Lung microvascular endothelial cell (primary cell): ENCODE data around the gene EDN2. TPM values are rescaled to one million over a fixed set of nuclear protein-coding genes. Genes with fewer than 3 reads are reported as not detected.
A peak's percentile ranks its signal among the peaks of the same experiment; 100 is the strongest.

ENCODE experiments used
- DNase-seq, 2 donors: peaks; one replicate each; pipeline versions ENCODE4 v3.0.0 to v3.0.0-alpha.2; 2010; ENCODE audit warnings: low read depth in 2 of 2
- total RNA-seq: library from RNA; depleted of rRNA; stranded (reverse); fragments of >200 nt; gene quantifications from 2 replicates; pipeline ENCODE4 v1.2.1, GENCODE V29; 2014

Gene EDN2
- total RNA-seq, 1 donor from 2014 or later = not detected

DNA sequence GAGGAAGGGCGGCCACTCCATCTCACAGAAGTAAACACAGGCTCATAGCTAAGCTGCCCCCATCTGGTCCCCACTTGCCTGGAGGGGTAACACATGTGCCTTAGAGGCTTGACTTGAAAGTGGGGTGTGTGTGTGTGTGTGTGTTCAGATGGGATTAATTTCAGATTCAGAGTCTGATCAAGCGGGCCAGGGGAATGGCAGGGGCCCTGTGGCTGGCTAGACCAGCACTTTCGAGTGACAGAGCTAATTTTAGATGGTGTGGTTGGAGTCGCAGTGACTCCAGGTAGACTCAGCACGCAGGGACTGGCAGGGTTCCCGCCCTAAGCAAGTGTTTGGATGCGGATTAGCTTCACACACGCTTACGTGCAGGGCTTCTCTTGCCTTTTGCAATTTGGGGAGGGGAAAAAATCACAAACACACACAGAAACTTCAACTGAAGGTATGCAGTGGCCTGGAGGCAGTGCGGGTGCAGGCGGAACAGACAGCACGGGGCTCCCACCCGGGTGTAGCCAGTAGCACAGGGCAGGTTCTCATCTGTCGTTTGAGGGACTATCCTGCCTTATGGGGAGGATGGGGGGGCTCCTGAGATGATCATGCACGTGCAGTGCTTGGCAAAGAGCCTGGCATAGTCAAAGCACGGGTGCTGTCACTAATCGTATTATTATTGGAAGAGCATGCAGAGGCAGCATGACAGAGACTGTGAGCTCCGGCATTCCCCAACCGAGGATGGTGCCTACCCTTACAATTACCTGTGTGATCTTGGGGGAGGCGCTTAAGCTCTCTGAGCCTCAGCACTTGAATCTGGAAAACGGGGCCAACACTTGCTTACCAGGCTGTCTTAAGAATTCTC, 1.3 kb downstream of the EDN2 start:
- DNase-seq = no peak

DNA sequence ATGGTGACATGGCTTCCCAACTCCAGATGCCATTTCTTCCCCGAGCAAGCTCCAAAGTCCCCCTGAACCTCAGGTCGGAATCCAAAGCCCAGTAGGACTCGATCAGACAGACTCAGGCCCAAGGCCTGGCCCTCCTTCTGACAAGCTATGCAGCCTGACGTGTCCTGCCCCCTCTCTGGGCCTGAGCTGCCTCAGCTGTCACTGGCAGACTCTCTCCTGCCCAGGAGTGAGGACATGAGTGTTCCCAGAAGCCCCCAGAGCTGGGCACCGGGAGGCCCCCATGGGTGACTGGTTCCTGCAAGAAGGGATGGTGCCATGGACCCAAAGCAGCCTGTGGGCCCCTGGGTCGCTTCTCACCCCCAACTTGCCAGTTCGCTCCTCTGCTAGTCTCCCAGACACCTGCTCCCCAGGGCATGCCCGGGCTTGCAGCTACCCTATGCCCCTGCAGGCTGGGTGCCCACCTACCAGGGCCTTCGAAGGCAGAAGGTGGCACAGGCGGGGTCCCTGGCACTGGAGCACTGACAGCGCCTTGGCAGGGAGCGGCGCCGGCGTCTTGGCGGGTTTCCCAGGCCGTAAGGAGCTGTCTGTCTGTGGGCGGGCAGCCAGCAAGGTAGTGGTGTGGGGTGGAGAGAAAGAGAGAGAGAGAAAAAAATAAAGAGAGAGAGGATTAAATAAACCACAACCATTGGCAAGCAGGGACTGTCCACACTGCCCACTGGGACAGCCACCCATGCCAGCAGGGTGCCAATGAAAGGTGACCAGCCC, 2.3 kb downstream of the EDN2 start:
- DNase-seq = peak in 1 of 2 donors; percentile 41

DNA sequence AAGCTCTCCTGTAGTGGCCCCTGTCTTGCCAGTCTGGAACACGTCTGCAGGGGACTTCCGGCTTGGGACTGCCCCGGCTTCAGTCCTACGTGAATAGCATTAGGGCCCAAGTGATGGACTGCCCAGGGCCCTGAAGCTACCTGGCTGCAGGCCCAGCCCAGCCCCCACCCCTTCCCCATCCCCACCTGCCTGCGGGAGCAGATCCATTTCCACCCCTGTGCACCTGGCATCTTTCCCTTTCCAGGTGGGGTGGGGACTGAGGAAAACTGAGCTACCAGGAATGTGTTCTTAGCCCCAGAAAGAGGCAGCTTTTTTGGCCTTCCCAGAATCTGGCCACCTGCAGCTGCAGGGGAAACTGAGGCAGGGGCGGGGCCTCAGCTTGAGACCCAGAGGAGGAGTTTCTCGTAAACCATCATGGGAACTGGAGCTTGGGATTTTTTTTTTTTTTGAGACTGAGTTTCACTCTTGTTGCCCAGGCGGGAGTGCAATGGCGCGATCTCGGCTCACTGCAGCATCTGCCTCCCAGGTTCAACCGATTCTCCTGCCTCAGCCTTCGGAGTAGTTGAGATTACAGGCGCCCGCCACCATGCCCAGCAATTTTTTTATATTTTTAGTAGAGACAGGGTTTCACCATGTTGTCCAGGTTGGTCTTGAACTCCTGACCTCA, 3.2 kb downstream of the EDN2 start:
- DNase-seq = no peak

DNA sequence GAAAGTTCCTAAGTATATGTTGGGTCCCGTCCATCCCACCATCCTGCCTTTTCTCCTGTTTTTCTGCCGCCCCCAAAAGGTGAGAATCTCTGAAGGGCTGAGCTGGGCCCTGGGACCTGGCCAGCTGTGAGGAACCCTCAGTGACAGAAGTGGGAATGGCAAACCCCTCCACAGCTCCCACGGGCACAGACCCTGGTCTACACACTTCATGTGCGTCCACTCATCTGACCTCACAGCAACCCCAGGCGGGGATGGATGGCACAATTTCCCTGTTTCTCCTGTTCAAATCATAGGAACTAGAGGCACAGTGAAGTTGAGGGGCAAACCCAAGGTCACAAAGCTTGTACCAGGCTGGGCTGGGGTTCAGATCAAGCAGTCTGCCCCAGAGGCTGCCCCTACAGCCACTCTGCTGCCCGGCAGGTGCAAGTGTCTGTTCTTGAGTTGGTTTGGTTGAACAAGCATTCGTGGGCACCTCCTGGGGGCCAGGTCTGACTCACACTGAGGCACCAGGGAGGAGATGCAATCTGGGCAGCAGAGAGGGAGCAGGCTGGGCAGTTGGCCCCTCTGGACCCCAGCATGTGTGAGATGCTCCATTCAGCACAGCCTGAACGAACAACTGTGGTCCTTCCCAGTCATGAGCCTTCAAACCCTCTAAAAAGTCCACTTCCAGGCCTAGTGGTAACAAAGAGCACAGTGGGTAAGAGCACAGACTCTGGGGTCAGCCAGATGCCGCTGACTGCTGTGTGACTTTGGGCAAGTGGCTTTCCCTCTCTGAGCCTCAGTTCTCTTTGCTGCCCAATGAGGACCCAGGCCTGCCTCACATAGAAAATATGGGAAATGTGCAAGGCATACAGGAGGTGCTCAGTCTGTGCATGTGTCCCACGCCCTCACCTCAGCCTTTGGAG, 4.0 kb downstream of the EDN2 start:
- DNase-seq = no peak

DNA sequence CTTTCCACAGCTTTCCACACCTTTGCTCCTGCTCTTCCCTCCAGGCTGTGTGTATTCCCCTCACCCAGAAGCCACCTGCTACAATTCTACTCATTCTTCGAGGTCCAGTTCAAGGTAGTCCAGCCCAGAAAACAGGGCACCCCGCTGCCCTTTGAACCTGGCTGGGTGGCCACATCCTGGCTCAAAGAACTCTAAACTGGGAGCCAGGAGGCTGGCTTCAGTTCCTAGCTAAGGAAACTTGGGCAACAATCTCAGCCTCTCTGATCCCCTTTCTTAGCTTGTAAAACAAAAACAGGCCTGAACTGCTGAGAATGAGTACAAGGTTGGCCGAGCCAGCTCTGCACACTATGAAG, 4.7 kb downstream of the EDN2 start:
- DNase-seq = no peak

DNA sequence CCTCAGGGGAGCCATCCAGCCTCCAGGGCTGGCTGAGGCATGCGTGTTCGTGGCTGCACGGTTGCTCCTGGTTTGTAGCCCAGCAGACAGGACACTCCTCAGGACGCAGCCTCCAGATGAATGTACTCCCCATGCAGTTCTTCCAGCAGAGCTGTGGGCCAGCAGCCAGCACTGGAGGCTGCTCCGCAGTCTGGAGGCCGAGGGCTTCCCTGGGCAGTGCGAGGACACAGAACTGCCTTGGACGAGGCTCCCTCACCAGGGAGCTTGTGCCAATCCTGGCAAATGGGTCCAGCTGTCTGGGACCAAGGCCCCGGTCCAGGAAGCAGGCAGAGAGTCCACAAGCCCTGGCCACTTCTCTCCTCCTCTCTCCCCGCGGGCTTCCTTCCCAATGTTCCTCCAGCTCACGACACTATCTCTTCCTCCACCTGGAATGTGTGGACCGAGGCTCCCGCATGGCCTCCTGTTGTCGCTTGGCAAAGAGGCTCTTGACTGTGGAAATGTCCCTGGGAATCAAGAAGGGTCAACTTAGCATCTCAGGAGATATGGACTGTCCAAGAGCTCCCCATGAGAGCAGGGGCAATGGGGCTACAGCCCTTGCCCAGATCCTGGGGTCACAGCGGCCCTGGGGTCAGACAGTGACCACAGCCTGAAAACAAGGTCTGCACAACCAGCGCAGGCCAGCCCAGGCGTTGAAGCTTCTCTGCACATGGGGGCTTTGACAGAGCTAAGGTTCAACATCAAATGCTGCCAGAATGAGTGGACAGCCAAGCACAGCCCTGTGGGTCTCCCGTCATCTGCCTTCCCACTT, 5.3 kb downstream of the EDN2 start:
- DNase-seq = no peak

DNA sequence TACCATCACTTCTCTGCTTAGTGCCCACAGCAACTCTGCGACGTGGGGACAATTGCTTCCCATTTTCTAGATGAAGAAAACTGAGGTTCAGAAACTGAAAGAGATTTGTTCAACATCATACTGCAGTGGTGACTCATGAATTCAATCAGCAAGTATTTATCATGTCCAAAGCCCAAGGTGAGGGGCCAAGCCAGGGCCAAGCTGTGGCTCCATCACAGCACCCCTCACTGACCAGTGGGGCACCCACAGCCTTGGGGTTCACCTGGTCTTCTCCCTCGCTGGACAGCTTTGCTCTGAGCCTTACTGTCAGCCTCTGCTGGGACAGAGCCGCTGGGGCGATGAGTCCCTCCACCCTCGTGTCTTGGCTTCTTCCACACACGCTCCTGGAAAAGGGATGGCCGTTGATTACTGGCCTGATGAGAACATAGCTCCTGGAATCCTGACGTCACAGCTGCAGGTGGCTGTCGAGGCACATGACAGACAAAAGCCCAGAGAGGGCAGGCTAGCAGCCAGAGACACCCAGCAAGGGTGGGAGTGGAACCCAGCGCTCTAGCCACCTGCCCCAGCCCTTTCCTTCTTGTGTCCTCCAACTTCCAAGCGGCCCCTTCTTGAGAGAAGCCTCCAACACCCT, 6.2 kb downstream of the EDN2 start:
- DNase-seq = no peak

DNA sequence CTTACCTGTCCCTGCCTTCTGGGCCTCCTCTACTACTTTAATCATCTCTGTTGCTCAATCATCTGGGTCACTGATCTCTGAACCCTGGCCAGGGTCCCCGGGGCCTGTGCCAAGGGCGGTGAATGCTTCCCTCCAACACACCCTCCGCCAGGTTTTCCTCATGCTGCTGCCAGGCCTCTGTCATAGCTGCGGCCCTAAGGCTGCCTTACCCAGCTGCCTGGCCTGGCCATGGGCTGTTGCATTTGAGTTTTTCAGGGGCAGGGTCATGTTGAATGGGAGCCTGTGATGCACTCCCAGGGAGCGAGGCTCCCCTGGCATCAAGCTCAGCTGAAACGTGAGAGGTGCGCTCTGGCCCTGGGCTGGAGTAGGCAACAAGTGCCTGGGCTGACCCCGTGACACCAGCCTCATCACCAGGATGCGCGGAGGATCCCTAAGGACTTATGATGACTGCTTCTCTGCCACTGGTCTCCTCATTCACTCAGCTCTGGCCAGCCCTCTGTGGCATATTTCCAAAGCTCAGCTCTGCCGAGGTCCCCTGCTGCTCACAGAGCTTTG, 7.6 kb downstream of the EDN2 start:
- peak in 1 of 2 donors; percentile 19 for DNase-seq

DNA sequence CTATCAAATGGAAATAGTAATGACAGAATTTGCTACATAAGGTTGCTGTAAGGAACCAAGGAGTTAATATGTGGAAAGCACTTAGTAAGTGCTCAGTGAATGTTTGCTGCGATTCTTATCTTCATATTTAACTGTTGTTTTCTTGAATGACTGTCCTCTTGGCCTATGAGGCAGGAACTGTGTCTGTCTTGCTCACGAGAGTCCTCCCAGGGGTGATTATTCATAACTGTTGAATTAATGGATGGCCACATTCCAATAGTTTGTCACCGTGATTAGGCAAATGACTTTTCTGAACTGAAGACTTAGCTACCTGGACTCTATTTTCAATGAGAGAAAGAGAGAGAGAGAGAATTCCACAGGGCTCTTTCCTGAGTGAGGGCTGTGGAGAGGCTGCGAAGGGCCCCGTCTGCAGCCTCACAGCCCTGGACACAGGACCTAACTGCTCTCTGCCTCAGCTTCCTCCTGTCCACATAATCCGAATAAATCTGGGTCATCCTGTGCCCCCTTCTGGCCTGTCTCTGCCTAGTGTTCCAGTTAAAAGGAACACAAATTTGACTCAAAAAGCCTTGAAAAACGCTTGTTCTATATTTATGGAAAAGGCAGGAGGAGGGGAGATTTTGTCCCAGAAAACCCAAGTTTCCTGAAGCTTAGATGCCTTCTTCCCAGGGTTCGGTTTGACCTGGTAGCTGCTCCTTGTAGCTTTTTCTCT, 8.5 kb downstream of the EDN2 start:
- peak; percentile 13 to 40 for DNase-seq

DNA sequence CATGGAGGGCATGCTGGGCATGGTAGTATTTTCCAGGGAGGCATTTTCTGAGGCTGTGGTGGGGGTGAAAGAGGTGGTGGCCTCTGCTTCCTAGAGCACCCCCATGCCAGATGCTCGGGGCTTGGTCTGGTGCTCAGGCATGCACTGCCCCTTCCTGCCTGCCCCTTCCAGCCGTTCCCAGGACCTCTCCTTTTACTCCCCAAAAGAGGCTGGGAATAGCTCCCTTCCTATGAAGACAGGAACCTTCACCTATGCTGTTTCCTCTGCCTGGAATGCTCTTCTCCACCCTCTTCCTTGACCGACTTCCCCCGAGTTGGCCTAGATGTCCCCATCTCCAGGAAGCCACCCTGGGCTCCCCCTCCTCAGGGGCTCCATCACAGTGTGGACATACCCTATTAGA, 9.1 kb downstream of the EDN2 start:
- DNase-seq = no peak

DNA sequence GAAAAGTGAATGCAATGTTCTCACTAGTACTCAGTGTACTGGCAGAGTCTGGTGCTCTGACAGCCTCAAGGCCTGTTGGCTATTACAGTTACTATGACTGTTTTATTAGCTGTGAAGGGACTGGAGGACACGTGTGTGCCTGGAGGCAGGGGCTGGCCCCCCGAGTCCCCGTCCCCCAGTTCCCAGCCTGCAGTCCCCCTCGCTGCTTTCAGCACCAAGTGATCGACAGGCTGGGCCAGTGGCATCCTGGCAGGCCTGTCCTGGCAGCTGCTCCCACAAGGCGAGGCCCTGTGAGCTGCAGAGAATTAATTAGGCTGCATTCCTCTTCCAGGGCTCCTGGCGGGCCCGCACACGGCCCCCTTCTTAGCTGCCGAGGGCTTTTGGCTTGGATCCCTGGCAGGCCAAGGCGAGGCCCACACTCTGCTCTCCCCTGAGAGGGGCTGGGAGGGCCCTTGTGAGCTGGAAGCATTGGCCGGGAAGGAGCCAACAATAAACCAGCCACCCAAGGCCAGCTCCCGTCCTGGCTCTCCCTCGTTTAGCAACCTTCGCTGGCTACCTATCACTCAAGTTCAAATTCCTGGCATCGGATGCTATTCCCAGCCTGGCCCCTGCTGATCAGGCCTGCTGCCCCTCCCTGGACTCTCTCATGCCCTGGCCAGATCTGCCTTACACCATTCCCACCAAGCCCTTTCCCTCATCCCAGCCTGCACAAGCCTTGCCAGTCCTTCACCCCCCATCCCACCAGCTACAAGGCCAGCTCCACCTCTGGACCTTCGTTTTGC, 9.8 kb downstream of the EDN2 start:
- no peak for DNase-seq

DNA sequence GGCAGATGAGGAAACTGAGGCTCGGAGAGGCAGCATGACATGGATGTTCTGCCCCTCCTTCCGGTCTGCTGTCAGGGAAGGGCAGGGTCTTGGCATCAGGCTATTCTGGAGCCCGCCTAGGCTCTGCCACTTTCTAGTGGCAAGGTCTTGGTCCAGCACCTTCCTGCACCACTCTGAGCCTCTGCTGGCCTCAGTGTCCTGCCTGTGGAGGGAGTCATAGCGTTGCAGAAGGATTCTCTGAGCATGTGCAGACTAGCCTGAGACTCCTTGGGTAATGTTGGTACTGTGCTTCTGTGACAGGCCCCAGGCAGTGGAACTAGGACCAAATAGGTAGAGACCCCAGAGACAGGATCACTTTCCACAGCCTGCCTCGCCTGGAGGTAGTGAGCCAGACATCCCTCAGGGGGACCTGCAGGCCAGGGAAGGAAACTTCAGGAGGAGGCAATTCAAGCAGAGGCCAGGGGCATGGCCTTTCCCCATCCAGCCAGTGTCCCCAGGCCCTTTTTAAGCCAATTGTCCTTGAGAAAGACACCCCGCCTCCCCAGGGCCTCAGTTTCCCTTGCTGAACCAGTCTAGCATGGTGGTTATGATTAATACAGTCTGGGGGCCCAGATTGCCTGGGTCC, 10.6 kb downstream of the EDN2 start:
- DNase-seq = no peak

DNA sequence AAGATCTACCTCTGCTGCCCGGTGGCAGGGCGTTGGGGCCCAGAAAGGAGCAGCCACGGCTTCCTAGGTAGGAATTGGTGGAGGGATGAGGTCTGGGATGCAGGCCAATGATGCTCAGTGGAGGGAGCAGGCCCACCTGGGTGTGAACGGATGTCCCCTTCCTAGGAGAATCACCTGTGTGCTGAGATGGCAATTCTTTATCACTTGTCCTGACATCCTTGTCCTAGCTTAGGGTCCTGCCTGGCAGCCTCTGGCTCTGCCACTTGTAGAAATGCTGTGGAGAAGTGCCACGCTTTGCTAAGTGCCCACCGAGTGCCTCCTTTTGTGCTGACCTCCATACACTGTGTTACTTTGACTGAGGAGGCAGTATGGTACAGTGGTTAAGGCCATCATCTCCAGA, 12.8 kb downstream of the EDN2 start:
- no peak for DNase-seq

DNA sequence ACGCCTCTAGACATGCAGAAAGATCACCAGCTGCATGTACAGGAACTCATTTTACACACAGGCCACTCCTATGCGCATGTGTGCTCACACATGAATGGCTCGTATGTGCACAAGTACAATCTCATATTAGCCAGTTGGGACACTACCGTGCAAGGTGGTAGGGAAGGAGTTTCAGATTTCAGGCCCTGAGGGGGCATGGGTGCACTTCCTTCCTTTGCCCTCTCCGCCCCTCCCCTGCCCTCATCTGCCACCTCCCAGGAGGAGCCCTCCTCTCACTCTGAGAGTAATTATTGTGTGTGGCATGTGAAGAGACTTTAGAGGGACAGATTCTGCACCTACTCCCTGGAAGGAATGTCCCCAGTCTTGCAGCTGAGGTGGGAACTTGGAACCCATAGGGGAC, 14.8 kb downstream of the EDN2 start:
- no peak for DNase-seq

DNA sequence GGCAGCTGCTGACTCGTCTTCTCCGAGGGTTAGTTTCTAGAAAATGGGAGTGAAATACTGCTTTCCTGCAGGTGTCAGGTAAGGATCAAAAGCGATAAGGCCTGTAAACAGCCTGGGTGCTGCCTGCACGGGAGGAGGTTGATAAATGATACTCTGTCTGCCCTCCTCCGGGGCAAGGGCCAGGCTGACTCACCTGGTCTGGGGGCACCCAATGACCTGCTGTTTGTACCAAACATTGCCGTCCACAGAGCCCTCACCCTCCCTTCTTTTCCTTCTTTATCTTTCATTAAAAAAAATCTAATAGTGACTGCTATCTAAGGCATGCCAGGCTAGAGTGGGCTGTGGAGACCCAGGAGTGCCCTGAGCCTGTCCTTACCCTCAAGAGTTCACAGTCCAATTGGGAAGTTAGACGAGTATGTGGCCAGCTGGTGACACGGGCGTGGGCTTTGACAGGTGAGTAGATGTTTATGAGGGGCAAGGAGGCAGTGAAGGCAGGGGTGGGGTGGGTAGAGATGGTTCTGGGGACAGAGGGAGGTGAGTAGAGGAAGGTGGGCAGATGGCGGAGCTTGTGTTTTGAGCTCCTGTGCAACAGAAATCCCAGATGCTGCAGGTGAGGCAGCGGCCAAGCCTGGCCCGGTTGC, 16.2 kb downstream of the EDN2 start:
- no peak for DNase-seq

DNA sequence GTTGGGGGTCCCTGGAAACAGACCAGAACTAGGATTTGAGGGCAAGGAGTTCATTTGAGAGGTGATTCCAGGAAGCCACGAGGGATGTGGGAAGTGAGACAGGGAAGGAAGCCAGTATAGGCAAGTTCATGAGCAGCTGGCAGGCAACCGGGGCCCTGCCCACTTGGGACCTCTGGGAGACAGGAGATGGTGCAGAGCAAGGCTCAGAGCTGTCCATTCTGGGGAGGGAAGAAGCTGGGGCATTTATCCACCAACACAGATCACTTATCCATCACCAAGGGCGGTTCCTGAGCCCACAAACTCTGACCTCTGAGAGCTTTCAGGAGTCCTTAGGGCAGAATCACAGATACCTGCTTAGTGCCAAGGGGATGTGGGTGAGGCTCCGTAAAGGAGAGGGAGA, 16.8 kb downstream of the EDN2 start:
- no peak for DNase-seq

DNA sequence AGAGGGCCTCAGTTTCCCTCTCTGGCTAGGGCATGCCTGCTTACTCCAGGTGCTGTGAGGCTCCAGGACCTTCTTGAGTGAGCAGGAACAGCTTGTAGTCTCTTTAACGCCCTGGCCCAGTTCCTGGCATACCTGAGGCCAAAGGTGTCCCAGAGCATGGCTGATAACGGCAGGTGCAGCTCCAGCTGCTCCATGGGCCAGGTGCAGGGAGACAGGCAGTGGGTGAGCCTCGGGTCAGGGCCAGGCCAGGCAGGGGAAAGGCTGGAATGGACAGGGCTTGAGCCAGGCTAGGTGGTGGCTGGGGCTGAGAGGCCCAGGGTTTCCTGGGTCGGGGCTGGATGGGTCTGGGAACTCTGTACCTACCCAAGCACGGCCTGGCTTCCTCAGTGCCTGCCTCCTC, 18.3 kb downstream of the EDN2 start:
- no peak for DNase-seq
